HFFc6 (cell line): ENCODE data around the gene FANCF. TPM values are rescaled to one million over a fixed set of nuclear protein-coding genes. Genes with fewer than 3 reads are reported as not detected.

Experiments
- DNase-seq: peaks from one replicate; pipeline ENCODE4 v3.0.0-alpha.2; 2018
- H3K27ac Mint-ChIP-seq: 2 replicates; pipeline ENCODE4 v1.8.0; 2020; ENCODE audit warnings: mild to moderate bottlenecking, mixed read lengths
- H3K27me3 Mint-ChIP-seq: 2 replicates; pipeline ENCODE4 v1.8.0; 2021; ENCODE audit warnings: mild to moderate bottlenecking, moderate library complexity, mixed read lengths; ENCODE audit not compliant: insufficient read depth
- H3K36me3 Mint-ChIP-seq: 2 replicates; pipeline ENCODE4 v1.8.0; 2021; ENCODE audit warnings: low read depth, mixed read lengths
- H3K4me1 Mint-ChIP-seq: 2 replicates; pipeline ENCODE4 v1.8.0; 2020; ENCODE audit warnings: low read depth, mixed read lengths
- H3K4me3 Mint-ChIP-seq: 2 replicates; pipeline ENCODE4 v1.8.0; 2020; ENCODE audit warnings: mild to moderate bottlenecking, moderate library complexity, mixed read lengths
- H3K9me3 Mint-ChIP-seq: 2 replicates; pipeline ENCODE4 v1.8.0; 2020; ENCODE audit warnings: mild to moderate bottlenecking, mixed read lengths
- total RNA-seq, 6 experiments: library from RNA; stranded (reverse); fragmentation: NEBNext Ultra II Directional; extraction: Animal tissue kit (Norgen Biotek cat#: 25700); gene quantifications; 2 replicates in 1 of 6; 3 replicates in 5 of 6; pipeline ENCODE4 v1.2.3, GENCODE V29; 2021
- TF ChIP-seq, protein P1 (sequence below): fragments of 200-600 bp; sonication (generic); IDR thresholded peaks from 2 replicates; pipeline ENCODE4 v1.5.0; 2021; ENCODE audit warnings: antibody characterized with exemption, mild to moderate bottlenecking

The FANCF gene
- total RNA-seq, 6 experiments from 2014 or later = 5.9 to 6.8 (median 6.5) TPM

GRCh38 chr11:22583963-22584492 lies 41.6 kb downstream of the FANCF start:
- no peak overlapping the region for H3K27ac Mint-ChIP-seq
- no peak for DNase-seq
- H3K27me3 Mint-ChIP-seq = no peaks in the 10 kb centered on the region
- peaks cover 4% of the 10 kb centered on the region for H3K9me3 Mint-ChIP-seq
- no peaks in the 10 kb centered on the region for H3K4me1 Mint-ChIP-seq
- no peaks in the 10 kb centered on the region for H3K36me3 Mint-ChIP-seq
- H3K4me3 Mint-ChIP-seq = no peak overlapping the region
- TF ChIP-seq, protein P1, sequence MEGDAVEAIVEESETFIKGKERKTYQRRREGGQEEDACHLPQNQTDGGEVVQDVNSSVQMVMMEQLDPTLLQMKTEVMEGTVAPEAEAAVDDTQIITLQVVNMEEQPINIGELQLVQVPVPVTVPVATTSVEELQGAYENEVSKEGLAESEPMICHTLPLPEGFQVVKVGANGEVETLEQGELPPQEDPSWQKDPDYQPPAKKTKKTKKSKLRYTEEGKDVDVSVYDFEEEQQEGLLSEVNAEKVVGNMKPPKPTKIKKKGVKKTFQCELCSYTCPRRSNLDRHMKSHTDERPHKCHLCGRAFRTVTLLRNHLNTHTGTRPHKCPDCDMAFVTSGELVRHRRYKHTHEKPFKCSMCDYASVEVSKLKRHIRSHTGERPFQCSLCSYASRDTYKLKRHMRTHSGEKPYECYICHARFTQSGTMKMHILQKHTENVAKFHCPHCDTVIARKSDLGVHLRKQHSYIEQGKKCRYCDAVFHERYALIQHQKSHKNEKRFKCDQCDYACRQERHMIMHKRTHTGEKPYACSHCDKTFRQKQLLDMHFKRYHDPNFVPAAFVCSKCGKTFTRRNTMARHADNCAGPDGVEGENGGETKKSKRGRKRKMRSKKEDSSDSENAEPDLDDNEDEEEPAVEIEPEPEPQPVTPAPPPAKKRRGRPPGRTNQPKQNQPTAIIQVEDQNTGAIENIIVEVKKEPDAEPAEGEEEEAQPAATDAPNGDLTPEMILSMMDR = no peak

- no peak for DNase-seq
- Mint-ChIP-seq H3K36me3 (no peaks in the 10 kb centered on the region), H3K4me3 (no peak overlapping the region), H3K27me3 (no peaks in the 10 kb centered on the region), H3K27ac (no peak overlapping the region), H3K4me1 (no peaks in the 10 kb centered on the region), H3K9me3 (no peaks in the 10 kb centered on the region; the same call in none of the 2 replicates)
- TF ChIP-seq, protein P1 = no peak
These were observed 43.5 kb downstream of the FANCF start for GRCh38 chr11:22582151-22582410.

GRCh38 chr11:22581354-22582150 lies 44.1 kb downstream of the FANCF start:
- no peaks in the 10 kb centered on the region for H3K36me3 Mint-ChIP-seq
- no peak for DNase-seq
- no peak overlapping the region for H3K27ac Mint-ChIP-seq
- no peaks in the 10 kb centered on the region; the same call in none of the 2 replicates for H3K9me3 Mint-ChIP-seq
- no peak overlapping the region for H3K4me3 Mint-ChIP-seq
- no peaks in the 10 kb centered on the region for H3K4me1 Mint-ChIP-seq
- TF ChIP-seq, protein P1 = no peak
- H3K27me3 Mint-ChIP-seq = no peaks in the 10 kb centered on the region

DNA sequence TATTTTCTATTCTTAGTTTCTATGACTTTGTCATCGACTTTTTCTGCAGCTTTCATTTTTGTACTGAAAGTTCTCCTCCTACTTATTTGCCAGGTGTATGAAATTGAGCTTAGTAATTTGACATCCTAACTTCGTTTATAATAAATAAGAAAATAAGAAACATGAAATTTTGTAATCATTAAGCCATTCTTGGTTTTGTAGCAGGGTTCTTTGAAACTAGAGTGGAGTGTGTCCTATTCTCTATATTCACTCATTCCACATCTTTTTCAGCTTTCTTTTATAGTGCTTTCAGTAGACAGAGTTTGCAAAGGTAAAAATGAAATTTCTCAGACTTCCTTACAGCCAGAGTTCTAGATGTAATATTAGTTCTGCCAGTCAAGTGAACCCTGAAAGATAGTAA lies 47.8 kb downstream of the FANCF start:
- no peak for DNase-seq
- no peaks in the 10 kb centered on the region for H3K27me3 Mint-ChIP-seq

More for the DNA sequence above, 47.8 kb downstream of the FANCF start:
- H3K36me3 Mint-ChIP-seq = no peaks in the 10 kb centered on the region
- H3K9me3 Mint-ChIP-seq = peaks cover 11% of the 10 kb centered on the region
- H3K27ac Mint-ChIP-seq = no peak overlapping the region
- H3K4me1 Mint-ChIP-seq = no peaks in the 10 kb centered on the region
- H3K4me3 Mint-ChIP-seq = no peak overlapping the region
- TF ChIP-seq, protein P1 = no peak

Other genes with a start within 250 kb of the FANCF start
- under 1 TPM; 0.30 to 0.57 (median 0.43) TPM for gene GAS2, start 40.8 kb upstream of the FANCF start, total RNA-seq
- gene SVIP, start 204.0 kb upstream of the FANCF start, total RNA-seq = 10 to 100 TPM in 5 of 6 experiments, 1 to 10 TPM in 1; 9.9 to 25.9 (median 20.9) TPM
- not detected for gene CCDC179, start 234.7 kb upstream of the FANCF start, total RNA-seq